HepG2 (cell line): ENCODE results near the gene GGA2. TPM values are rescaled to one million over a fixed set of nuclear protein-coding genes. Genes with fewer than 3 reads are reported as not detected.

Source experiments
- CENPT ChIP-seq: sonication (generic); formaldehyde crosslinking; IDR thresholded peaks from 2 replicates; pipeline ENCODE4 v1.8.0; 2022; ENCODE audit warnings: low read depth, mild to moderate bottlenecking, moderate library complexity, missing genetic modification reagents
- FOXJ3 ChIP-seq: sonication (generic); formaldehyde crosslinking; IDR thresholded peaks from 2 replicates; pipeline ENCODE4 v1.4.0; 2020; ENCODE audit warnings: missing genetic modification reagents, mild to moderate bottlenecking, borderline replicate concordance
- HOXA3 ChIP-seq: sonication (generic); formaldehyde crosslinking; IDR thresholded peaks from 2 replicates; pipeline ENCODE4 v1.5.0; 2020; ENCODE audit warnings: missing genetic modification reagents
- JUND ChIP-seq: sonication (generic); formaldehyde crosslinking; IDR thresholded peaks from 2 replicates; pipeline ENCODE4 v1.8.0; 2022; ENCODE audit warnings: mild to moderate bottlenecking, missing genetic modification reagents
- NFYB ChIP-seq: sonication (generic); formaldehyde crosslinking; IDR thresholded peaks from 2 replicates; pipeline ENCODE4 v1.4.0; 2020; ENCODE audit warnings: missing genetic modification reagents
- RBAK ChIP-seq: sonication (generic); formaldehyde crosslinking; IDR thresholded peaks from 2 replicates; pipeline ENCODE4 v1.5.1; 2020; ENCODE audit warnings: mild to moderate bottlenecking, missing genetic modification reagents
- RBM39 ChIP-seq: fragments of 200-400 bp; formaldehyde crosslinking; IDR thresholded peaks from one replicate; pipeline ENCODE4 v1.6.1; 2018; ENCODE audit warnings: antibody characterized with exemption, mild to moderate bottlenecking, low read depth, low read length; ENCODE audit not compliant: poor library complexity, severe bottlenecking
- SPEN ChIP-seq: sonication (generic); formaldehyde crosslinking; IDR thresholded peaks from 2 replicates; pipeline ENCODE4 v1.5.1; 2020; ENCODE audit warnings: low read depth, mild to moderate bottlenecking, missing genetic modification reagents
- WIZ ChIP-seq: sonication (generic); formaldehyde crosslinking; IDR thresholded peaks from 2 replicates; pipeline ENCODE4 v1.5.1; 2020; ENCODE audit warnings: mild to moderate bottlenecking, missing genetic modification reagents
- ZFYVE20 ChIP-seq: sonication (generic); formaldehyde crosslinking; IDR thresholded peaks from 2 replicates; pipeline ENCODE4 v1.8.0; 2023; ENCODE audit warnings: low read depth, mild to moderate bottlenecking, moderate library complexity, missing genetic modification reagents, borderline replicate concordance
- ZMYM4 ChIP-seq: sonication (generic); formaldehyde crosslinking; IDR thresholded peaks from 2 replicates; pipeline ENCODE4 v1.8.1; 2023; ENCODE audit warnings: mild to moderate bottlenecking, missing genetic modification reagents
- ZNF350 ChIP-seq: sonication (generic); formaldehyde crosslinking; IDR thresholded peaks from 2 replicates; pipeline ENCODE4 v1.4.0; 2020; ENCODE audit warnings: mild to moderate bottlenecking, low read depth, missing genetic modification reagents, borderline replicate concordance
- ZNF724P ChIP-seq: sonication (generic); formaldehyde crosslinking; IDR thresholded peaks from 2 replicates; pipeline ENCODE4 v1.8.0; 2022; ENCODE audit warnings: missing genetic modification reagents, borderline replicate concordance
- polyA plus RNA-seq, 8 experiments: library from polyadenylated mRNA; depleted of rRNA in 3 of 8; stranded (reverse) in 7 of 8; unstranded in 1 of 8; fragments of >200 nt; fragmentation: Illumina TruSeq in 4 of 8; extraction: Trizol in 4 of 8; gene quantifications; 2 replicates each; pipeline versions ENCODE4 v1.2.1 to v1.2.3, GENCODE V29; 2011 to 2016; ENCODE audit warnings: low read depth in 4 of 8, missing spikeins in 1 of 8, mixed read lengths in 1 of 8; ENCODE audit not compliant: insufficient read depth in 1 of 8
- total RNA-seq, 5 experiments: library from RNA; depleted of rRNA; stranded (reverse); fragments of >200 nt; fragmentation: Illumina TruSeq; extraction: Trizol; gene quantifications; 2 replicates each; pipeline ENCODE4 v1.2.3, GENCODE V29; 2016; ENCODE audit warnings: low read depth in 1 of 5
- TF ChIP-seq, protein P1 (sequence below), 2 experiments: sonication (generic) in 1 of 2; formaldehyde crosslinking in 1 of 2; IDR thresholded peaks; 2 replicates each; pipeline versions ENCODE4 v1.5.1 to v1.6.1; 2011 to 2020; ENCODE audit warnings: borderline replicate concordance in 1 of 2, low read depth in 1 of 2, low read length in 1 of 2, mild to moderate bottlenecking in 1 of 2, missing genetic modification reagents in 1 of 2, moderate library complexity in 1 of 2
- TF ChIP-seq, protein P2 (sequence below): sonication (generic); formaldehyde crosslinking; IDR thresholded peaks from 2 replicates; pipeline ENCODE4 v1.5.0; 2020; ENCODE audit warnings: missing genetic modification reagents
- TF ChIP-seq, protein P3 (sequence below): sonication (generic); formaldehyde crosslinking; IDR thresholded peaks from 2 replicates; pipeline ENCODE4 v1.5.1; 2020; ENCODE audit warnings: mild to moderate bottlenecking, missing genetic modification reagents, moderate library complexity
- TF ChIP-seq, protein P4 (sequence below): sonication (generic); formaldehyde crosslinking; IDR thresholded peaks from 2 replicates; pipeline ENCODE4 v1.4.0; 2020; ENCODE audit warnings: mild to moderate bottlenecking, missing genetic modification reagents

The GGA2 gene
- total and polyA plus RNA-seq, 2 of the 13 experiments (the other 11 are each of a cell fraction or from before 2014, with no cell fraction given), result 51.5 to 69.8 TPM

DNA sequence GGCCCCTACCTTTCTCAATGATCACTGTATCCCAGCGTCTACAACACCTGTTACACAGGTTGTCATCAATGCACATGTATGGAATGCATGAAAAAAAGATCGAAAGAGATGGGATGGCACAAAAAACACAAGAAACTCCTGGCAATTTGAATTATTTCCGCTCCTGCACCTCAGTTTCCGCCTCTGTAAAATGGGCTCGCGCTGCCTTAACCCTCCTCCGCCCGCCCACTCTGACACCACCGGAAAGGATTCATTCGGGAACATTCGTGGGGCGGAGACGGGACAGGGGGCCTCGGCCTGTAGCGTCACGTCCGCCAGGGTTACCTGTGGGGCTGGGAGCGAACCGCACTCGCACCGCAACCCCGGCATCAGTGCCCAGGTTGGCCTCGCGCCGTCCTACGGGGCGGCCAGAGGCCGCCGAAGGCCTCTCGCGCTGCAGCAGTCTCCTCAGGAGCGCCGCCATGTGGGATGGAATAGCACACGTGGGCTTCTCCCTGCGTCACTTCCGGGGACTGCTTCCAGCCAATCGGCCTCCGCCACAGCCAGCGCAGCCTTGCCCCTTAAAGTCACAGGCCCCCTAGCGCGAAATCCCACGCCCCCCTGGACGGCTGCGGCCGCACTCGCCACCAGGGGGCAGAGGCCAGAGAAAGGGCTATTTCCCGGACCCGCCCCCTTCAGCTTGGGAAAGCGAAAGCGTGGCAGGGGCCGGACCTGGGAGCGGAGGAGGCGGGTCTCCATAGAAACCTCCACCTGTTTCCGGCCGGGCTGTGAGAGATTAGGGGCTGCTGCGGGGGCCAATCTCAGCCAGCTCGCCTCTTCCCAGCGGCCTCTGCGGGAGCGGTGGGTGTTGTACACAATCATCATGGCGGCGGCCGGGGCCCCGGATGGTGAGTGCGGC is 46.8 kb upstream of the GGA2 start, which contains the start of the genes EARS2 and UBFD1 (continued):
- TF ChIP-seq ZFYVE20 (CRISPR knock-in tag) (no peak), NFYB (CRISPR knock-in tag) (peak; percentile 88), ZMYM4 (CRISPR knock-in tag) (peak; percentile 97), FOXJ3 (peak; percentile 80), HOXA3 (CRISPR knock-in tag) (peak; percentile 93), WIZ (no peak), CENPT (CRISPR knock-in tag) (no peak), RBM39 (peak; percentile 94), ZNF350 (CRISPR knock-in tag) (peak; percentile 99), JUND (CRISPR knock-in tag) (no peak), ZNF724P (CRISPR knock-in tag) (peak; percentile 85), RBAK (CRISPR knock-in tag) (no peak; the same call in 1 of the 2 replicates), SPEN (peak; percentile 96)
- TF ChIP-seq, protein P1, sequence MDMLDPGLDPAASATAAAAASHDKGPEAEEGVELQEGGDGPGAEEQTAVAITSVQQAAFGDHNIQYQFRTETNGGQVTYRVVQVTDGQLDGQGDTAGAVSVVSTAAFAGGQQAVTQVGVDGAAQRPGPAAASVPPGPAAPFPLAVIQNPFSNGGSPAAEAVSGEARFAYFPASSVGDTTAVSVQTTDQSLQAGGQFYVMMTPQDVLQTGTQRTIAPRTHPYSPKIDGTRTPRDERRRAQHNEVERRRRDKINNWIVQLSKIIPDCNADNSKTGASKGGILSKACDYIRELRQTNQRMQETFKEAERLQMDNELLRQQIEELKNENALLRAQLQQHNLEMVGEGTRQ (IDR thresholded peaks at IDR 0.05; ENCODE audit: low read depth, low read length), result peak; percentile 95
- TF ChIP-seq, protein P1 (CRISPR knock-in tag; IDR thresholded peaks at IDR 0.05; ENCODE audit: borderline replicate concordance), result peak; percentile 97
- TF ChIP-seq, protein P2, sequence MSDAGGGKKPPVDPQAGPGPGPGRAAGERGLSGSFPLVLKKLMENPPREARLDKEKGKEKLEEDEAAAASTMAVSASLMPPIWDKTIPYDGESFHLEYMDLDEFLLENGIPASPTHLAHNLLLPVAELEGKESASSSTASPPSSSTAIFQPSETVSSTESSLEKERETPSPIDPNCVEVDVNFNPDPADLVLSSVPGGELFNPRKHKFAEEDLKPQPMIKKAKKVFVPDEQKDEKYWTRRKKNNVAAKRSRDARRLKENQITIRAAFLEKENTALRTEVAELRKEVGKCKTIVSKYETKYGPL (CRISPR knock-in tag), result peak; percentile 94
- TF ChIP-seq, protein P3, sequence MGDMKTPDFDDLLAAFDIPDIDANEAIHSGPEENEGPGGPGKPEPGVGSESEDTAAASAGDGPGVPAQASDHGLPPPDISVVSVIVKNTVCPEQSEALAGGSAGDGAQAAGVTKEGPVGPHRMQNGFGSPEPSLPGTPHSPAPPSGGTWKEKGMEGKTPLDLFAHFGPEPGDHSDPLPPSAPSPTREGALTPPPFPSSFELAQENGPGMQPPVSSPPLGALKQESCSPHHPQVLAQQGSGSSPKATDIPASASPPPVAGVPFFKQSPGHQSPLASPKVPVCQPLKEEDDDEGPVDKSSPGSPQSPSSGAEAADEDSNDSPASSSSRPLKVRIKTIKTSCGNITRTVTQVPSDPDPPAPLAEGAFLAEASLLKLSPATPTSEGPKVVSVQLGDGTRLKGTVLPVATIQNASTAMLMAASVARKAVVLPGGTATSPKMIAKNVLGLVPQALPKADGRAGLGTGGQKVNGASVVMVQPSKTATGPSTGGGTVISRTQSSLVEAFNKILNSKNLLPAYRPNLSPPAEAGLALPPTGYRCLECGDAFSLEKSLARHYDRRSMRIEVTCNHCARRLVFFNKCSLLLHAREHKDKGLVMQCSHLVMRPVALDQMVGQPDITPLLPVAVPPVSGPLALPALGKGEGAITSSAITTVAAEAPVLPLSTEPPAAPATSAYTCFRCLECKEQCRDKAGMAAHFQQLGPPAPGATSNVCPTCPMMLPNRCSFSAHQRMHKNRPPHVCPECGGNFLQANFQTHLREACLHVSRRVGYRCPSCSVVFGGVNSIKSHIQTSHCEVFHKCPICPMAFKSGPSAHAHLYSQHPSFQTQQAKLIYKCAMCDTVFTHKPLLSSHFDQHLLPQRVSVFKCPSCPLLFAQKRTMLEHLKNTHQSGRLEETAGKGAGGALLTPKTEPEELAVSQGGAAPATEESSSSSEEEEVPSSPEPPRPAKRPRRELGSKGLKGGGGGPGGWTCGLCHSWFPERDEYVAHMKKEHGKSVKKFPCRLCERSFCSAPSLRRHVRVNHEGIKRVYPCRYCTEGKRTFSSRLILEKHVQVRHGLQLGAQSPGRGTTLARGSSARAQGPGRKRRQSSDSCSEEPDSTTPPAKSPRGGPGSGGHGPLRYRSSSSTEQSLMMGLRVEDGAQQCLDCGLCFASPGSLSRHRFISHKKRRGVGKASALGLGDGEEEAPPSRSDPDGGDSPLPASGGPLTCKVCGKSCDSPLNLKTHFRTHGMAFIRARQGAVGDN (CRISPR knock-in tag), result peak; percentile 96
- TF ChIP-seq, protein P4, sequence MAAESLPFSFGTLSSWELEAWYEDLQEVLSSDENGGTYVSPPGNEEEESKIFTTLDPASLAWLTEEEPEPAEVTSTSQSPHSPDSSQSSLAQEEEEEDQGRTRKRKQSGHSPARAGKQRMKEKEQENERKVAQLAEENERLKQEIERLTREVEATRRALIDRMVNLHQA (CRISPR knock-in tag), result no peak
